OCI-LY3 (cell line): ENCODE measurements around the gene HEMK1.

Experiments
- H2AFZ ChIP-seq: fragments of 200-600, 300-600 bp; shearing (Covaris generic); 2 replicates; pipeline ENCODE4 v1.6.0; 2014; ENCODE audit warnings: antibody characterized with exemption, low read depth, low read length
- H3K27ac ChIP-seq: fragments of 200-600, 300-600 bp; sonication (generic); 2 replicates; pipeline ENCODE4 v1.5.1; 2014; ENCODE audit warnings: mild to moderate bottlenecking, low read length, moderate library complexity, mixed read lengths
- H3K27me3 ChIP-seq: fragments of 200-600, 300-600 bp; sonication (generic); 2 replicates; pipeline ENCODE4 v1.6.1; 2014; ENCODE audit warnings: low read depth, low read length, mixed read lengths
- H3K36me3 ChIP-seq: fragments of 200-600, 300-600 bp; sonication (generic); replicated peaks from 2 replicates; pipeline ENCODE3; 2014; ENCODE audit warnings: low read depth, low read length, mixed read lengths
- H3K4me1 ChIP-seq: fragments of 300-600, 200-600 bp; sonication (generic); 2 replicates; pipeline ENCODE4 v1.6.1; 2014; ENCODE audit warnings: low read length, mixed read lengths
- H3K4me2 ChIP-seq: fragments of 200-600, 300-600 bp; sonication (generic); 2 replicates; pipeline ENCODE4 v1.6.1; 2014; ENCODE audit warnings: low read length, mixed read lengths
- H3K4me3 ChIP-seq: fragments of 300-600, 200-600 bp; sonication (generic); 2 replicates; pipeline ENCODE4 v1.5.1; 2014; ENCODE audit warnings: antibody characterized with exemption, mild to moderate bottlenecking, low read length, moderate library complexity
- H3K79me2 ChIP-seq: fragments of 300-600, 200-600 bp; shearing (Covaris generic); 2 replicates; pipeline ENCODE4 v1.6.1; 2014; ENCODE audit warnings: mild to moderate bottlenecking, low read length, mixed read lengths
- H3K9ac ChIP-seq: fragments of 300-600, 200-600 bp; shearing (Covaris generic); 2 replicates; pipeline ENCODE4 v1.6.0; 2014; ENCODE audit warnings: mild to moderate bottlenecking, low read length, moderate library complexity
- H3K9me3 ChIP-seq: fragments of 200-600, 300-600 bp; shearing (Covaris generic); 2 replicates; pipeline ENCODE4 v1.6.1; 2014; ENCODE audit warnings: low read length, mixed read lengths; ENCODE audit not compliant: insufficient read depth
- H4K20me1 ChIP-seq: fragments of 200-600, 300-600 bp; sonication (generic); 2 replicates; pipeline ENCODE4 v1.6.1; 2016; ENCODE audit warnings: low read length, mixed read lengths; ENCODE audit not compliant: insufficient read depth
- CTCF ChIP-seq: fragments of 200-600, 300-600 bp; sonication (generic); IDR thresholded peaks from 2 replicates; pipeline ENCODE4 v1.5.1; 2014; ENCODE audit warnings: antibody characterized with exemption, low read length, low read depth
- EZH2phosphoT487 ChIP-seq: fragments of 200-600 bp; shearing (Covaris generic); IDR thresholded peaks from 2 replicates; pipeline ENCODE4 v1.6.1; 2018; ENCODE audit warnings: antibody characterized with exemption, mixed run types, low read depth

The HEMK1 gene

DNA sequence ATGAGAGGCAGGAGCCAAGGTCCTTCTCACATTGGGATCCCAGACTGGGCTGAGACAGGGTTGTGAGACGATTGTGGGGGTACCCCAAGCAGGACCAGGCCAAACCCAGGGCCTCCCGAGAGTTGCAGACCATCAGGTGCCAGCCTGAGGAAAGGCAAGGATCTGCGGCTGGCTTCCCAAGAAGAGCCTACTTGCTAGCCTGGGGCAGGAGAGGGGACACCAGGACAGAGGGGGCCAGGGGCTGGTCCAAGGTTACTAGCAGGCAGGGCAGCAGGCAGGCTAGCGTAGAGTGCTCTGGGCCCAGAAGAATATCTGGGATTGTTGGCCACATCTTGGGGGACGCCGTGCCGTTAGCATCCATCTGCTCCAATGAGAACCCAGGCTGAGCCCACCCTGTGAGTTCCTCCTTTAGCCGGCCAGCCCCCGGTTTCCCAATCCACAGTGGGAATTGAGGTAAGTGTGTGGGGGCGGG lies 41.7 kb downstream of the HEMK1 start:
- H3K4me3 ChIP-seq: peak overlapping the region; percentile 81
- H4K20me1 ChIP-seq: no peaks in the 10 kb centered on the region
- peak overlapping the region; percentile 91 for H3K4me2 ChIP-seq
- H3K4me1 ChIP-seq: peaks cover 22% of the 10 kb centered on the region
- peak overlapping the region; percentile 73 for H3K9ac ChIP-seq
- TF ChIP-seq CTCF (no peak), EZH2phosphoT487 (no peak)
- H2AFZ ChIP-seq: peak overlapping the region; percentile 67; the same call in 1 of the 2 replicates
- H3K79me2 ChIP-seq: no peaks in the 10 kb centered on the region
- no peaks in the 10 kb centered on the region for H3K36me3 ChIP-seq
- no peak overlapping the region for H3K27ac ChIP-seq
- H3K27me3 ChIP-seq: peaks cover 19% of the 10 kb centered on the region
- no peaks in the 10 kb centered on the region for H3K9me3 ChIP-seq

GRCh38 chr3:50611464-50612233 lies 42.3 kb downstream of the HEMK1 start, which contains the start of gene CISH:
Gene CISH, minus strand, starts transcription at chr3:50611774. Its CDS starts 124 bp downstream, at chr3:50611650.
- TF ChIP-seq CTCF (peak; percentile 55), EZH2phosphoT487 (no peak)
- H2AFZ ChIP-seq: peak within 1 kb of the TSS; percentile 67
- H4K20me1 ChIP-seq: no peaks in the 10 kb centered on the region
- H3K27ac ChIP-seq: no peak within 1 kb of the TSS
- peak within 1 kb of the TSS; percentile 81 for H3K4me3 ChIP-seq
- H3K27me3 ChIP-seq: peaks cover 19% of the 10 kb centered on the region
- no peaks in the 10 kb centered on the region for H3K36me3 ChIP-seq
- peak within 1 kb of the TSS; percentile 73 for H3K9ac ChIP-seq
- no peaks in the 10 kb centered on the region for H3K9me3 ChIP-seq
- H3K4me1 ChIP-seq: peaks cover 21% of the 10 kb centered on the region
- peak within 1 kb of the TSS; percentile 91 for H3K4me2 ChIP-seq
- H3K79me2 ChIP-seq: no peaks in the 10 kb centered on the region

GRCh38 chr3:50612234-50612882 lies 43.0 kb downstream of the HEMK1 start:
- TF ChIP-seq EZH2phosphoT487 (no peak), CTCF (no peak)
- Histone ChIP-seq H3K27ac (no peak overlapping the region), H3K27me3 (peaks cover 19% of the 10 kb centered on the region), H3K4me1 (peaks cover 21% of the 10 kb centered on the region), H3K9ac (peak overlapping the region; percentile 73), H3K36me3 (no peaks in the 10 kb centered on the region), H3K9me3 (no peaks in the 10 kb centered on the region), H3K4me3 (peak overlapping the region; percentile 81), H2AFZ (peak overlapping the region; percentile 67), H4K20me1 (no peaks in the 10 kb centered on the region), H3K4me2 (peak overlapping the region; percentile 91), H3K79me2 (peaks cover 2% of the 10 kb centered on the region)
